Diencephalon (tissue), 1 donor: ENCODE results near the gene INTS7. TPM values are rescaled to one million over a fixed set of nuclear protein-coding genes. Genes with fewer than 3 reads are reported as not detected.

ENCODE experiments used
- small RNA-seq: library from RNA; depleted of rRNA; stranded (forward); fragments of <200 nt; gene quantifications from one replicate; pipeline ENCODE3, GENCODE V24; 2014
- total RNA-seq: library from RNA; depleted of rRNA; stranded (reverse); fragments of >200 nt; gene quantifications from one replicate; pipeline ENCODE4 v1.2.3, GENCODE V29; 2014

Gene INTS7
- 32.5 TPM for total RNA-seq

GRCh38 chr1:212035123-212035834 lies at the start of gene INTS7, which contains the start of gene DTL:
Gene INTS7, minus strand, starts transcription at chr1:212035557. Its CDS starts 120 bp downstream, at chr1:212035437.
Gene DTL, plus strand, starts transcription at chr1:212035748. Its CDS starts 143 bp downstream, at chr1:212035891.

Small RNA genes lying within 50 kb of the gene (small RNA-seq; reads per million reads assigned to genes)
- gene MIR3122: not detected
- not detected for gene RF00568

Other genes with a start within 250 kb of the INTS7 start
- 88.1 TPM for gene LPGAT1, start 204.8 kb downstream of the INTS7 start, total RNA-seq
- 5.5 TPM for gene DTL, start 191 bp upstream of the INTS7 start, total RNA-seq
- 27.2 TPM for gene PPP2R5A, start 249.9 kb upstream of the INTS7 start, total RNA-seq